ENCODE measurements around the gene EYA2.

DNA sequence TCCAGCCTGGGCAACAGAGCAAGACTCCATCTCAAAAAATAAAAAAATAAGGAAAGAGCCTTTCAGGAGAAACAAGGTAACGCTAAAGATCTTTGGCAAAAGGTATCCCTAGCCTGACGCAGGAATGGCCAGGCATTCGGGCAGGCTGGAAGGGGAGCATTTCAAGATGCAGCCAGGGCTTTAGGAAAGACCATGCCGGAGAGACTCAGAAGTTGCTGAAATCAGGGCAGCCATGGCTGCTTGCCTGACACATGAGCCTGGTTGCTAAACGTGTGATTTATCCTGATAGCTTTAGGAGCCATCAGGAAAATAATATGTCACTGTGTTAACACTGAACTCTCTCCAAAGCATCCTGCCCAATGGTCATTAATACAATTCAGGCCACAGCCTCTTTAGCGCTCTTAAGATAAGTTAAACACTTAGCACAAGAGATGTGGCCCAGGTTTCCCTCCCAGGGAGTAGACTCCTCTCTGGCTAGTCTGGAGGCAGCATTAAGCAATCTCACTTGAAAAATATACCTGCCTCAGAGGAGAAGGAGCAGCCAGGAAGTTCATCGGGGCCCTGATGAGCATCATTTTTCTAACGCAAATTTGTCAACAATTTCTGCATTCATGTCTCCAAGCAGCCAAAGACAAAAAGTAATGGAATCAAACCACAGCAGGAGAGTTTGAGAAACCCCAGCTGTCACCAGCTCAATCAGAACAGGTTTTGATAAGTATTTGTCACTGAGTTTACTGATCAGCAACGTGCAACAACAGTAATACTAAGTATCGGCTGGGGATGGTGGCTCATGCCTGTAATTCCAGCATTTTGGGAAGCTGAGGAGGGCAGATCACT lies 261.9 kb downstream of the EYA2 start:
- TF ChIP-seq, protein P1, sequence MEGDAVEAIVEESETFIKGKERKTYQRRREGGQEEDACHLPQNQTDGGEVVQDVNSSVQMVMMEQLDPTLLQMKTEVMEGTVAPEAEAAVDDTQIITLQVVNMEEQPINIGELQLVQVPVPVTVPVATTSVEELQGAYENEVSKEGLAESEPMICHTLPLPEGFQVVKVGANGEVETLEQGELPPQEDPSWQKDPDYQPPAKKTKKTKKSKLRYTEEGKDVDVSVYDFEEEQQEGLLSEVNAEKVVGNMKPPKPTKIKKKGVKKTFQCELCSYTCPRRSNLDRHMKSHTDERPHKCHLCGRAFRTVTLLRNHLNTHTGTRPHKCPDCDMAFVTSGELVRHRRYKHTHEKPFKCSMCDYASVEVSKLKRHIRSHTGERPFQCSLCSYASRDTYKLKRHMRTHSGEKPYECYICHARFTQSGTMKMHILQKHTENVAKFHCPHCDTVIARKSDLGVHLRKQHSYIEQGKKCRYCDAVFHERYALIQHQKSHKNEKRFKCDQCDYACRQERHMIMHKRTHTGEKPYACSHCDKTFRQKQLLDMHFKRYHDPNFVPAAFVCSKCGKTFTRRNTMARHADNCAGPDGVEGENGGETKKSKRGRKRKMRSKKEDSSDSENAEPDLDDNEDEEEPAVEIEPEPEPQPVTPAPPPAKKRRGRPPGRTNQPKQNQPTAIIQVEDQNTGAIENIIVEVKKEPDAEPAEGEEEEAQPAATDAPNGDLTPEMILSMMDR (conservative IDR thresholded peaks at IDR 0.05; ENCODE audit: low read depth, low read length): no peak
- no peak for TF ChIP-seq EZH2 (IDR thresholded peaks at IDR 0.05; ENCODE audit: borderline replicate concordance, low read depth, low read length, poor library complexity, severe bottlenecking)

Data from A673 (cell line).